H9 (cell line): ENCODE data around the gene BDH1. TPM values are rescaled to one million over a fixed set of nuclear protein-coding genes. Genes with fewer than 3 reads are reported as not detected.

Source experiments
- DNase-seq: peaks from one replicate; pipeline ENCODE4 v3.0.0-alpha.2; 2017
- H2AFZ ChIP-seq: one replicate; pipeline ENCODE4 v1.6.1; 2013; ENCODE audit warnings: mild to moderate bottlenecking, low read length, control low read depth, moderate library complexity
- H2AK5ac ChIP-seq: 2 replicates; pipeline ENCODE4 v1.6.1; 2013; ENCODE audit warnings: low read length, control low read depth, mixed read lengths; ENCODE audit not compliant: insufficient read length
- H2BK120ac ChIP-seq: one replicate; pipeline ENCODE4 v1.6.1; 2013; ENCODE audit warnings: low read depth, mild to moderate bottlenecking, low read length, control low read depth, inconsistent platforms; ENCODE audit not compliant: poor library complexity, severe bottlenecking
- H2BK12ac ChIP-seq: 2 replicates; pipeline ENCODE4 v1.6.1; 2013; ENCODE audit warnings: low read length, control low read depth, mixed read lengths, low read depth; ENCODE audit not compliant: insufficient read length
- H2BK15ac ChIP-seq: 2 replicates; pipeline ENCODE4 v1.6.1; 2013; ENCODE audit warnings: low read depth, low read length, control low read depth
- H2BK20ac ChIP-seq: one replicate; pipeline ENCODE4 v1.6.1; 2013; ENCODE audit warnings: low read depth, mild to moderate bottlenecking, low read length, control low read depth, inconsistent platforms; ENCODE audit not compliant: poor library complexity, severe bottlenecking
- H2BK5ac ChIP-seq: 2 replicates; pipeline ENCODE4 v1.6.1; 2013; ENCODE audit warnings: low read length, control low read depth, mixed read lengths; ENCODE audit not compliant: insufficient read length
- H3K14ac ChIP-seq: 2 replicates; pipeline ENCODE4 v1.6.1; 2013; ENCODE audit warnings: low read length, control low read depth; ENCODE audit not compliant: insufficient read depth
- H3K18ac ChIP-seq: 2 replicates; pipeline ENCODE4 v1.6.1; 2013; ENCODE audit warnings: low read depth, mild to moderate bottlenecking, mixed read lengths, low read length, control low read depth; ENCODE audit not compliant: insufficient read length
- H3K23ac ChIP-seq: 2 replicates; pipeline ENCODE4 v1.6.1; 2013; ENCODE audit warnings: low read length, control low read depth, mixed read lengths, low read depth; ENCODE audit not compliant: insufficient read length
- H3K23me2 ChIP-seq: 2 replicates; pipeline ENCODE4 v1.6.1; 2013; ENCODE audit warnings: low read depth, mild to moderate bottlenecking, mixed read lengths, low read length, control low read depth; ENCODE audit not compliant: insufficient read length, poor library complexity, severe bottlenecking
- H3K27ac ChIP-seq: 2 replicates; pipeline ENCODE4 v1.5.1; 2013; ENCODE audit warnings: low read length, control low read depth, mixed read lengths, low read depth; ENCODE audit not compliant: insufficient read length
- H3K27me3 ChIP-seq: 2 replicates; pipeline ENCODE4 v1.6.1; 2013; ENCODE audit warnings: low read length, control low read depth, inconsistent platforms; ENCODE audit not compliant: insufficient read depth
- H3K4ac ChIP-seq: 2 replicates; pipeline ENCODE4 v1.6.1; 2013; ENCODE audit warnings: low read depth, mild to moderate bottlenecking, control low read depth, inconsistent platforms, low read length, moderate library complexity
- H3K4me1 ChIP-seq: 2 replicates; pipeline ENCODE4 v1.6.1; 2013; ENCODE audit warnings: low read length, control low read depth, inconsistent platforms; ENCODE audit not compliant: insufficient read depth
- H3K4me2 ChIP-seq: 2 replicates; pipeline ENCODE4 v1.6.1; 2013; ENCODE audit warnings: low read length, control low read depth, mixed read lengths; ENCODE audit not compliant: insufficient read length, insufficient read depth
- H3K56ac ChIP-seq: 2 replicates; pipeline ENCODE4 v1.6.1; 2013; ENCODE audit warnings: low read depth, mild to moderate bottlenecking, mixed read lengths, low read length, control low read depth; ENCODE audit not compliant: insufficient read length
- H3K79me1 ChIP-seq: 2 replicates; pipeline ENCODE4 v1.6.1; 2013; ENCODE audit warnings: low read depth, mild to moderate bottlenecking, moderate library complexity, low read length, control low read depth, inconsistent platforms; ENCODE audit not compliant: insufficient read depth, poor library complexity, severe bottlenecking
- H3K79me2 ChIP-seq: 2 replicates; pipeline ENCODE4 v1.6.1; 2013; ENCODE audit warnings: low read length, control low read depth, inconsistent platforms; ENCODE audit not compliant: insufficient read depth
- H3K9ac ChIP-seq: 2 replicates; pipeline ENCODE4 v1.6.1; 2013; ENCODE audit warnings: low read length, control low read depth, mixed read lengths; ENCODE audit not compliant: insufficient read length; ENCODE audit errors: extremely low read depth
- H3K9me3 ChIP-seq: one replicate; pipeline ENCODE4 v1.6.1; 2013; ENCODE audit warnings: low read depth, low read length, inconsistent platforms; ENCODE audit not compliant: control insufficient read depth
- H3T11ph ChIP-seq: one replicate; pipeline ENCODE4 v1.6.1; 2013; ENCODE audit warnings: mild to moderate bottlenecking, low read length, control low read depth, inconsistent platforms
- H4K20me1 ChIP-seq: one replicate; pipeline ENCODE4 v1.6.1; 2013; ENCODE audit not compliant: control insufficient read depth, insufficient read length, insufficient read depth
- H4K5ac ChIP-seq: 2 replicates; pipeline ENCODE4 v1.6.1; 2013; ENCODE audit warnings: low read depth, mild to moderate bottlenecking, mixed read lengths, low read length, control low read depth; ENCODE audit not compliant: insufficient read length
- H4K8ac ChIP-seq: replicated peaks from 2 replicates; pipeline ENCODE4 v1.6.1; 2013; ENCODE audit warnings: low read length, control low read depth, mixed read lengths, low read depth; ENCODE audit not compliant: insufficient read length
- H4K91ac ChIP-seq: 2 replicates; pipeline ENCODE4 v1.6.1; 2013; ENCODE audit warnings: low read depth, mild to moderate bottlenecking, moderate library complexity, mixed read lengths, low read length, control low read depth; ENCODE audit not compliant: insufficient read length
- H3K27ac Mint-ChIP-seq, 3 experiments: 2 replicates in 2 of 3; 3 replicates in 1 of 3; pipeline ENCODE4 v1.8.0; 2020 to 2021; ENCODE audit warnings: mixed read lengths in 3 of 3, mild to moderate bottlenecking in 1 of 3, moderate library complexity in 1 of 3
- H3K27me3 Mint-ChIP-seq: 2 replicates; pipeline ENCODE4 v1.8.0; 2021; ENCODE audit warnings: low read depth, mild to moderate bottlenecking, moderate library complexity, mixed read lengths
- H3K36me3 Mint-ChIP-seq, 3 experiments: 2 replicates in 2 of 3; 3 replicates in 1 of 3; pipeline ENCODE4 v1.8.0; 2020 to 2021; ENCODE audit warnings: low read depth in 3 of 3, mixed read lengths in 3 of 3; ENCODE audit not compliant: insufficient read depth in 1 of 3
- H3K4me1 Mint-ChIP-seq, 2 experiments: 2 replicates each; pipeline ENCODE4 v1.8.0; 2020; ENCODE audit warnings: mixed read lengths in 2 of 2
- H3K4me3 Mint-ChIP-seq, 2 experiments: 2 replicates in 1 of 2; 3 replicates in 1 of 2; pipeline ENCODE4 v1.8.0; 2020 to 2021; ENCODE audit warnings: mild to moderate bottlenecking in 2 of 2, mixed read lengths in 2 of 2, moderate library complexity in 1 of 2
- H3K9me3 Mint-ChIP-seq, 2 experiments: 2 replicates in 1 of 2; 3 replicates in 1 of 2; pipeline ENCODE4 v1.8.0; 2020; ENCODE audit warnings: mild to moderate bottlenecking in 2 of 2, mixed read lengths in 2 of 2, moderate library complexity in 1 of 2
- CTCF ChIP-seq: fragments of 200-600 bp; sonication (generic); conservative IDR thresholded peaks from 3 replicates; pipeline ENCODE4 v1.8.0; 2021; ENCODE audit warnings: antibody characterized with exemption, mild to moderate bottlenecking
- WGBS: extraction: QIAGEN DNeasy Blood & Tissue Kit; methylation state at CpG from one replicate; pipeline ENCODE4 v1.1.7; 2013; ENCODE audit warnings: missing lambda C conversion rate, low lambda C conversion rate, mixed read lengths; ENCODE audit not compliant: insufficient read length; ENCODE audit errors: extremely low coverage; 5-methylcytosine and 5-hydroxymethylcytosine counted together
- total RNA-seq: library from RNA; stranded (reverse); gene quantifications from 2 replicates; pipeline ENCODE4 v1.2.1, GENCODE V29; 2021

The BDH1 gene
- total RNA-seq, 1 experiment from 2014 or later = 23.8 TPM

- Histone ChIP-seq H4K91ac (no peak overlapping the region), H3K79me1 (no peaks in the 10 kb centered on the region), H3K9ac (no peak overlapping the region), H3K18ac (no peak overlapping the region), H4K5ac (no peak overlapping the region), H3K4me1 (no peaks in the 10 kb centered on the region), H3K27ac (no peak overlapping the region), H2BK15ac (no peak overlapping the region), H3K56ac (no peak overlapping the region), H3K23me2 (peaks cover 9% of the 10 kb centered on the region), H3K27me3 (no peaks in the 10 kb centered on the region; the same call in 1 of the 2 replicates), H3K4me2 (no peak overlapping the region), H4K20me1 (no peaks in the 10 kb centered on the region), H2BK120ac (no peak overlapping the region), H3K4ac (no peak overlapping the region), H2BK20ac (no peak overlapping the region), H3K23ac (no peak overlapping the region), H3T11ph (no peak overlapping the region), H4K8ac (no peak overlapping the region), H2AK5ac (no peak overlapping the region), H2BK12ac (no peak overlapping the region), H2AFZ (no peak overlapping the region), H2BK5ac (no peak overlapping the region), H3K79me2 (no peaks in the 10 kb centered on the region), H3K14ac (no peak overlapping the region), H3K9me3 (no peaks in the 10 kb centered on the region)
- no peak overlapping the region for H3K4me3 Mint-ChIP-seq
- WGBS = no CpG with 5 or more reads among the region's 6 CpGs
- no peak overlapping the region for H3K27ac Mint-ChIP-seq
- H3K4me1 Mint-ChIP-seq = peaks cover 21 to 22% of the 10 kb centered on the region in 2 experiments
- no peaks in the 10 kb centered on the region for H3K9me3 Mint-ChIP-seq
- H3K27me3 Mint-ChIP-seq = peaks cover 15% of the 10 kb centered on the region
- no peak for TF ChIP-seq CTCF
- DNase-seq = no peak
- no peaks in the 10 kb centered on the region; a peak in 1 of 7 replicates for H3K36me3 Mint-ChIP-seq
Measured at GRCh38 chr3:197460639-197461038, 95.1 kb downstream of the BDH1 start.
